GM12878 (cell line): ENCODE data around the gene SPAG6.

ENCODE experiments used
- CREB1 ChIP-seq: IDR thresholded peaks from 2 replicates; pipeline ENCODE4 v1.6.1; 2012; ENCODE audit warnings: low read depth, mild to moderate bottlenecking, inconsistent platforms
- CTCF ChIP-seq, 3 experiments: IDR thresholded peaks in 2 of 3; conservative IDR thresholded peaks in 1 of 3; 2 replicates each; pipeline ENCODE4 v1.5.1; 2011; ENCODE audit warnings: low read depth in 3 of 3, low read length in 3 of 3, mild to moderate bottlenecking in 3 of 3, control low read depth in 2 of 3, moderate library complexity in 2 of 3, inconsistent platforms in 1 of 3, mixed read lengths in 1 of 3; ENCODE audit not compliant: control insufficient read depth in 2 of 3, insufficient read depth in 1 of 3; ENCODE audit errors: extremely low read depth in 1 of 3
- MAX ChIP-seq: IDR thresholded peaks from 2 replicates; pipeline ENCODE4 v1.6.1; 2012; ENCODE audit warnings: low read depth, low read length, improper control_type of control experiment
- MLLT1 ChIP-seq: fragments of 450-650 bp; IDR thresholded peaks from 2 replicates; pipeline ENCODE4 v1.6.1; 2016; ENCODE audit warnings: mild to moderate bottlenecking
- NFXL1 ChIP-seq: fragments of 450-650 bp; IDR thresholded peaks from 2 replicates; pipeline ENCODE4 v1.6.1; 2017; ENCODE audit warnings: antibody characterized with exemption, mild to moderate bottlenecking, borderline replicate concordance
- POLR2AphosphoS5 ChIP-seq: IDR thresholded peaks from 2 replicates; pipeline ENCODE4 v1.6.1; 2011; ENCODE audit warnings: mild to moderate bottlenecking, low read length, inconsistent platforms
- TAF1 ChIP-seq: IDR thresholded peaks from 2 replicates; pipeline ENCODE4 v1.6.1; 2011; ENCODE audit warnings: mild to moderate bottlenecking, low read depth, low read length, borderline replicate concordance

GRCh38 chr10:22315455-22316285 is 29.6 kb upstream of the SPAG6 start:
- no peak for TF ChIP-seq CTCF (IDR thresholded peaks at IDR 0.05 in 2 of 3, conservative IDR thresholded peaks at IDR 0.05 in 1 of 3; ENCODE audit: control insufficient read depth in 2 of 3, extremely low read depth in 1 of 3, insufficient read depth in 1 of 3, low read depth in 3 of 3, low read length in 3 of 3)
- TF ChIP-seq POLR2AphosphoS5, result no peak
- no peak for TF ChIP-seq TAF1
- no peak for TF ChIP-seq NFXL1
- TF ChIP-seq MLLT1, result peak; percentile 14; the same call in 1 of the 2 replicates
- TF ChIP-seq CREB1, result no peak
- TF ChIP-seq MAX, result no peak; the same call in 1 of the 2 replicates
